ENCODE results near the gene CDH23. TPM values are rescaled to one million over a fixed set of nuclear protein-coding genes. Genes with fewer than 3 reads are reported as not detected.

Gene CDH23
- total RNA-seq, 2 donors from 2014 or later, result 3.9 to 74.8 TPM

DNA sequence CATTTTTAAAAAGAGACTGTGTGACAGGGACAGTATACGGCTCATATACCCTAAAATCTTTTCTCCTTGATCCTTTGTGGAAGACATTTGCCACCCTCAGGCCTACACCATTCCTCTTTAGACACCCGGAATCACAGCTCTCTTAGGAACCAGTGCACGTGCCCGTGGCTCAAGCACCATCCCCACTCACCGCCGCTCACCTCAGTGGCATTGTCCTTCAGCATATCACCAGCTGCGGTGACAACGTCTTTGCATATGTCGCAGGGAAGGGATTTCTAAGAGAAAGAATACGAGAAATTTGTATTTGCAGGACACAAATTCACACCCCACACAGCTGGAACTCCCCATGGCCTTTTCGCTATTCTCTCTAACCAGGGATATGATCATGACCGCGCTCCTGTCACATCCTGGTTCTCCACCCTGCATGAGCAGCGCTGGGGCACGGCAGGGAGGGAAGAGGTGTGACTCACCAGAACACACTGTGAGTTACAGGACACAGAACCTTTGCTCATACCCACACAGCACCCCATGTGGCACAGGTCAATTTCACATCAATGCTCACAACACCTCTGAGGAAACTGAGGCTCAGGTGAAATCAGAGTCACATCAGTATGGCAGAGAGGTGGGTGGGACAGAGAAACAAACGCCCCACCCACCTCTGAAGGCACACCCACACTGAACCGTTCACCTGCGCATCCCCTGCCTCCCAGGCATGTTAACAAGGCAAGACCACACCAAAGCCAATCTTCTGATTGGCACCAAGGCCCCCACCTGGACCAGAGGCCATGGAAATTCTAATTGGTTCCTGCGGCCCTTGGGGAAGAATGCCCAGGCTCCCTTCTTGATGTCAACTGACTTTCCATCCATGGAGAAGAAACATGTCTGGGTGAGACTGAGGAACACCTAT lies 435.2 kb downstream of the CDH23 start:
- no peak overlapping the region for H3K27ac ChIP-seq
- 90% methylated on average over 19 of the region's 19 CpGs for WGBS
- H3K4me1 ChIP-seq (replicated peaks), result peaks cover 2% of the 10 kb centered on the region
- intact Hi-C loops (cut with DNase I), result no loop called here
- TF ChIP-seq POLR2A (IDR thresholded peaks at IDR 0.05) (no peak), POLR2AphosphoS5 (IDR thresholded peaks at IDR 0.05) (no peak)
- TF ChIP-seq, protein P1, sequence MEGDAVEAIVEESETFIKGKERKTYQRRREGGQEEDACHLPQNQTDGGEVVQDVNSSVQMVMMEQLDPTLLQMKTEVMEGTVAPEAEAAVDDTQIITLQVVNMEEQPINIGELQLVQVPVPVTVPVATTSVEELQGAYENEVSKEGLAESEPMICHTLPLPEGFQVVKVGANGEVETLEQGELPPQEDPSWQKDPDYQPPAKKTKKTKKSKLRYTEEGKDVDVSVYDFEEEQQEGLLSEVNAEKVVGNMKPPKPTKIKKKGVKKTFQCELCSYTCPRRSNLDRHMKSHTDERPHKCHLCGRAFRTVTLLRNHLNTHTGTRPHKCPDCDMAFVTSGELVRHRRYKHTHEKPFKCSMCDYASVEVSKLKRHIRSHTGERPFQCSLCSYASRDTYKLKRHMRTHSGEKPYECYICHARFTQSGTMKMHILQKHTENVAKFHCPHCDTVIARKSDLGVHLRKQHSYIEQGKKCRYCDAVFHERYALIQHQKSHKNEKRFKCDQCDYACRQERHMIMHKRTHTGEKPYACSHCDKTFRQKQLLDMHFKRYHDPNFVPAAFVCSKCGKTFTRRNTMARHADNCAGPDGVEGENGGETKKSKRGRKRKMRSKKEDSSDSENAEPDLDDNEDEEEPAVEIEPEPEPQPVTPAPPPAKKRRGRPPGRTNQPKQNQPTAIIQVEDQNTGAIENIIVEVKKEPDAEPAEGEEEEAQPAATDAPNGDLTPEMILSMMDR (IDR thresholded peaks at IDR 0.05), result no peak
- DNase-seq (ENCODE audit: low spot score), result no peak
- no peaks in the 10 kb centered on the region for H3K9me3 ChIP-seq
- H3K36me3 ChIP-seq, result peaks cover 12 to 22% of the 10 kb centered on the region in 2 donors
- no peak overlapping the region for H3K4me3 ChIP-seq
- H3K27me3 ChIP-seq (replicated peaks; ENCODE audit: insufficient read depth), result no peaks in the 10 kb centered on the region

DNA sequence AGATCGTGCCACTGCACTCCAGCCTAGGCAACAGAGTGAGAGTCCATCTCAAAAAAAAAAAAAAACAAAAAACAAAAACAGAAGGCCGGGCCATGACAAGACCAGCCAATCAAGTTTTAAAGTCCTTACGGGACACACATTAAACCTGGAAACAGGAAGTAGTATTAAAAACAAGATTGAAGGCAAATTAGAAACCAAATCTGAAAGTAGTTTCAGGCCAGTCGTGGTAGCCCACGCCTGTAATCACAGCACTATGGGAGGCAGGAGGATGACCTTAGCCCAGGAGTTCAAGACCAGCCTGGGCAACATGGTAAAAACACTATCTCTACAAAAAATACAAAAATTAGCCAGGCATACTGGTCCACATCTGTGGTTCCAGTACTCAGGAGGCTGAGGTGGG lies 436.2 kb downstream of the CDH23 start:
- no peak for TF ChIP-seq POLR2AphosphoS5 (IDR thresholded peaks at IDR 0.05)
- DNase-seq (ENCODE audit: low spot score), result no peak
- WGBS, result 83% methylated on average over 5 of the region's 5 CpGs
- Histone ChIP-seq H3K4me3 (no peak overlapping the region), H3K27ac (no peak overlapping the region), H3K27me3 (replicated peaks; ENCODE audit: insufficient read depth) (no peaks in the 10 kb centered on the region), H3K4me1 (replicated peaks) (peaks cover 9% of the 10 kb centered on the region), H3K36me3 (peaks cover 12 to 16% of the 10 kb centered on the region in 2 donors), H3K9me3 (no peaks in the 10 kb centered on the region)
- intact Hi-C loops (cut with DNase I), result no loop called here

DNA sequence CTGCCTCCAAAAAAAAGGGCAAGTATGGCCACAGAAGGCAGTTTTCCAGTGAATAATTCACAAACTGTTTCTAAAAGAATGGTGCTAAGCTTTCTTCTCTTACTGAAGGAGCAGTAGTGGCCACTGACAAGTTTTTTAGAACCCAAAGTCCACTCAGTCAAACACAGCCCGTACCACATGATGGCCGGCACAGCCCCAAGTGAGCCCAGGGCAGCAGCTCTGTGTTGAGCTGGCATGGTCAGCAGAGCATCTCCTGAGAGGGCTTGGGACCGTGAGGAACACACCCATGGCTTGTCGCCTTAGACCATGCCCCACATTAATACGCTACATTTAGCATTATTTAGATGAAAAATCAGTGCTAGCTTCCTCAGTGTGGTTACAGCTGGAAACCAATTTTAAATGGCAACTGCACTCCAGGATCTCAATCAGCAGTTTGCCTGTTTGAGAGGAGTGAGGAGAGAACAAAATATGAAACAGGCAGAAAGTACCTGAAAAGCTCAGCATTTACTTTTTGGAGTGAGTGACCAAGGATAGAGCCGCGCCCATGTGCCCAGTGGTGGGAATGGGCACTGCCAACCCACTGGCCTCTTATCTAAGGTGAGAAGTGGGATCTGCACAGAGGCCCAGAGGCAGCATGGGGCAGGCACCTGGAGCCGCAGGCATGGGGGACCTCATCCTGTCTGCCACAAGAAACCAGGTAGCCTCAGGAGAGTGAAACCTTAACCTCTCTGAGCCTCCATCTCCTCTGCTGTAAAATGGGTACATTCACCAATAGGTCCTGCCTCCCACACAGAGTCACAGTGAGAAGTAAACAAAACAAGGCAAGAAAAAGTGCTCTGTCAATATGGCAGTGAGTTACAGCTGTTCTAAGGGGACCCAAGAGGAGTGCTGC lies 437.0 kb downstream of the CDH23 start:
- TF ChIP-seq, protein P1 (IDR thresholded peaks at IDR 0.05), result no peak
- no peak for TF ChIP-seq POLR2AphosphoS5 (IDR thresholded peaks at IDR 0.05)
- Histone ChIP-seq H3K4me3 (no peak overlapping the region), H3K36me3 (peaks cover 9 to 12% of the 10 kb centered on the region in 2 donors), H3K4me1 (replicated peaks) (peaks cover 10% of the 10 kb centered on the region), H3K27me3 (replicated peaks; ENCODE audit: insufficient read depth) (no peaks in the 10 kb centered on the region), H3K9me3 (no peaks in the 10 kb centered on the region), H3K27ac (no peak overlapping the region)
- intact Hi-C loops (cut with DNase I), result no loop called here
- WGBS, result 95% methylated on average over 8 of the region's 8 CpGs
- DNase-seq (ENCODE audit: low spot score), result no peak

DNA sequence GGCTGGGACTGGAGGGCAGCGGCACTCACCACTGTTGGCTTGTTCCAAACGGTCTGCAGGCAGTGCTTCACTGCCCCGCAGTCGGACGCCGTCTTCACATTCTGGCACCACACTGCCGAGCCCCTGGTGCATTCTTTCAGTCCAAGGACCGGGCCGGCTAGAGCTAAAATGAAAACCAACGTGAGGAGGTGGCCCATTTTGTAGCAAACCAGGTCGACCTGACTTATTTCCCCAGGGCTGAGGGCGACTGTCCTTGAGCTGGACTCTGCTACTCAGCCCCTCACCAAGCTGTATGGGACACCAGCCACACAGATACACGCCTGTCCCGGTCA lies 437.6 kb downstream of the CDH23 start:
- Histone ChIP-seq H3K27ac (no peak overlapping the region), H3K4me3 (no peak overlapping the region), H3K27me3 (replicated peaks; ENCODE audit: insufficient read depth) (no peaks in the 10 kb centered on the region), H3K9me3 (no peaks in the 10 kb centered on the region), H3K4me1 (replicated peaks) (peaks cover 10% of the 10 kb centered on the region), H3K36me3 (peaks cover 5 to 11% of the 10 kb centered on the region in 2 donors)
- WGBS, result 82% methylated on average over 12 of the region's 14 CpGs
- no peak for DNase-seq (ENCODE audit: low spot score)
- intact Hi-C loops (cut with DNase I), result no loop called here
- TF ChIP-seq, protein P1 (IDR thresholded peaks at IDR 0.05), result no peak
- TF ChIP-seq POLR2AphosphoS5 (IDR thresholded peaks at IDR 0.05) (no peak), POLR2A (IDR thresholded peaks at IDR 0.05) (no peak)
